ENCODE results near the gene SLC3A2. TPM values are rescaled to one million over a fixed set of nuclear protein-coding genes. Genes with fewer than 3 reads are reported as not detected.

The SLC3A2 gene
- total and polyA plus RNA-seq, 2 donors (not counting 3 experiments of a cell fraction or from before 2014, with no cell fraction given): 208 to 337 TPM

DNA sequence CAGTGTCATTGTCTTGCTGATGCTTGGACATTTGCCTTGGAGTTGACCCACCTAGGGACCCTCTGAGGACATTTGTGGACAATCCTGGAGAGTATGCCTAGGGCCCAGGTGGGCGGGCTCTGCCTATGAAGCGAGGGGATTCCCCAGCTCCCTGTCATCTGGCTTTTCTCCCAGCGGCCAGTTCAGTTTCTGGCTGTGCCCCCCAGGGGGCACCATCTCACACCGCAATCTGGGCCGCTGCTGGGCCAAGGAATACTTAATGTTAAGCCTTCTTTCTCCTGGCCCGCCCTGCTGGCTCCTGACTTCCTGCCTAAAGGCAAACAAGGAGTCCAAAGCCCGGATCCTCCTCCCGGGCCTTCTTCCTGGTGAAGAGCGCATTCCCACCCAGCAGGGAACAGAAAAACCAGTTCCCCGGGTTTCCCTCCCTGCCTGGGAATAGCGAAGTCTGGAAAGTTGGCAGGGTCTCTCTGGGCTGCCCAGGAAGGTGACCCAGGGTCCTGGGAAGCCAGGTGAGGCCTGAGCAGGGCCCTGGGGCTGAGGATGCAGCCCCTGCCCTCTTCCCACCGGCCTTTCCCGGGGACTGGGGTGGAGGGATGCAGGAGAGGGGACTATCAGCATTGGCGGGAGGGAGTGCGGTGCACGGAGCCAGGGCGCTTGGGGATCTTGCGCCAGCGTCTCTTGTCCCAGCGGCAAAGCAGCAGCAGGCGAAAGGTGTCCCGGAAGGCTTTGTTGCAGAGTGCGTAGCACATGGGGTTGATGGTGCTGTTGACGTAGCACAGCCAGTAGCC, 28.6 kb downstream of the SLC3A2 start:
- Histone ChIP-seq H3K4me2 (ENCODE audit: insufficient read depth, low read length) (no peak overlapping the region), H3K9ac (replicated peaks; ENCODE audit: extremely low read depth, insufficient read depth, low read length) (no peak overlapping the region), H3K36me3 (ENCODE audit: control insufficient read depth in 2 of 2, extremely low read depth in 1 of 2, insufficient read depth in 2 of 2, low read length in 2 of 2) (no peaks in the 10 kb centered on the region), H2AFZ (ENCODE audit: low read depth, low read length) (peak overlapping the region; percentile 63), H4K20me1 (replicated peaks; ENCODE audit: control insufficient read depth, extremely low read depth, insufficient read depth, low read length) (no peaks in the 10 kb centered on the region), H3K4me1 (ENCODE audit: control insufficient read depth, extremely low read depth, insufficient read depth, low read length) (peaks cover 3% of the 10 kb centered on the region), H3K4me3 (replicated peaks in 1 of 3; ENCODE audit: insufficient read depth in 1 of 3, low read depth in 1 of 3, low read length in 3 of 3) (no peak overlapping the region), H3K27me3 (ENCODE audit: control insufficient read depth in 2 of 2, insufficient read depth in 2 of 2, low read length in 2 of 2) (peaks cover 0 to under 1% of the 10 kb centered on the region in 2 experiments), H3K9me1 (replicated peaks; ENCODE audit: control insufficient read depth, extremely low read depth, insufficient read depth, low read length) (no peaks in the 10 kb centered on the region), H3K27ac (ENCODE audit: insufficient read depth, low read depth, low read length) (no peak overlapping the region), H3K79me2 (ENCODE audit: control insufficient read depth, insufficient read depth, low read length) (no peaks in the 10 kb centered on the region), H3K9me3 (replicated peaks; ENCODE audit: control insufficient read depth, insufficient read depth, low read length) (no peaks in the 10 kb centered on the region)
- POLR2A ChIA-PET: no interaction called here
- BruUV-seq (replicated peaks): no TSS peak
- intact Hi-C loops (cut with micrococcal nuclease): loop anchor here (1.0 to 10.0 kb wide), 5 partner anchors 12 to 706 kb away; partner anchors contain the start of genes CHRM1 and PLAAT3
- DNase-seq (ENCODE audit: low read depth, low spot score): peak; percentile 80
- CTCF ChIA-PET: interaction anchor here (0.6 to 3.8 kb wide), 28 partner anchors 10 to 304 kb away, joined by 3 to 165 read pairs (median 5); partner anchors contain the start of genes CHRM1 and SLC22A8
- FAIRE-seq: peak; percentile 92
- dilution Hi-C loops (cut with MboI; ENCODE audit: extremely low pct_ligation_motif_present, low sequenced_read_pairs): no loop called here
- TF ChIP-seq, protein P1, sequence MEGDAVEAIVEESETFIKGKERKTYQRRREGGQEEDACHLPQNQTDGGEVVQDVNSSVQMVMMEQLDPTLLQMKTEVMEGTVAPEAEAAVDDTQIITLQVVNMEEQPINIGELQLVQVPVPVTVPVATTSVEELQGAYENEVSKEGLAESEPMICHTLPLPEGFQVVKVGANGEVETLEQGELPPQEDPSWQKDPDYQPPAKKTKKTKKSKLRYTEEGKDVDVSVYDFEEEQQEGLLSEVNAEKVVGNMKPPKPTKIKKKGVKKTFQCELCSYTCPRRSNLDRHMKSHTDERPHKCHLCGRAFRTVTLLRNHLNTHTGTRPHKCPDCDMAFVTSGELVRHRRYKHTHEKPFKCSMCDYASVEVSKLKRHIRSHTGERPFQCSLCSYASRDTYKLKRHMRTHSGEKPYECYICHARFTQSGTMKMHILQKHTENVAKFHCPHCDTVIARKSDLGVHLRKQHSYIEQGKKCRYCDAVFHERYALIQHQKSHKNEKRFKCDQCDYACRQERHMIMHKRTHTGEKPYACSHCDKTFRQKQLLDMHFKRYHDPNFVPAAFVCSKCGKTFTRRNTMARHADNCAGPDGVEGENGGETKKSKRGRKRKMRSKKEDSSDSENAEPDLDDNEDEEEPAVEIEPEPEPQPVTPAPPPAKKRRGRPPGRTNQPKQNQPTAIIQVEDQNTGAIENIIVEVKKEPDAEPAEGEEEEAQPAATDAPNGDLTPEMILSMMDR (IDR thresholded peaks at IDR 0.05; ENCODE audit: extremely low read depth in 1 of 2, insufficient read depth in 1 of 2, low read depth in 1 of 2, low read length in 2 of 2): peak; percentile 87 to 90
- TF ChIP-seq POLR2A (IDR thresholded peaks at IDR 0.05; ENCODE audit: low read depth, low read length): no peak

DNA sequence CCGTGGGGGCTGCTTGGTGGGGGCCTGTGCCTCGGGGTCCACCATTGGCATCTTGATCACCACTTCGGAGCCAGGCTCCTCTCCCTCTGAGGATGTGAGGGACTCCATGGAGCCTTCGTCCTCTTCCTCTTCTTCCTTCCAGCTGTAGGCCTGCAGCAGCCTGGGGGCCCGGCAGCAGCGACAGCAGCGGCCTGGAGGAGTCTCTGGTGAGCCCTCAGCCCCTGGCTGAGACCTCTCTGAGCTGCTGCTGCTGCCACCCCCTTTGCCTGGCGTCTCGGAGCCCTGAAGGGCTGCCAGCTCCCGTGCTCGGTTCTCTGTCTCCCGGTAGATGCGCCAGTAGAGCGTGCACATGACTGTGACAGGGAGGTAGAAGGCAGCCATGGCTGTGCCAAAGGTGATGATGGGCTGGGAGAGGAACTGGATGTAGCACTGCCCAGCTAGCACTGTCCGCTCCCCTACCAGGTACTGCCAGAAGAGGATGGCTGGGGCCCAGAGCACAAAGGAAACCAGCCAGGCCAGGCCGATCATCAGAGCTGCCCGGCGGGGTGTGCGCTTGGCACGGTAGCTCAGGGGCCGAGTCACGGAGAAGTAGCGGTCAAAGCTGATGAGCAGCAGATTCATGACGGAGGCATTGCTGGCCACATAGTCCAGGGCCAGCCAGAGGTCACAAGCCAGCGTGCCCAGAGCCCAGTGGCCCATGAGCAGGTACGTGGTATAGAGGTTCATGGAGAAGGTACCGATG, 29.6 kb downstream of the SLC3A2 start:
- FAIRE-seq: no peak
- Histone ChIP-seq H3K9me3 (replicated peaks; ENCODE audit: control insufficient read depth, insufficient read depth, low read length) (no peaks in the 10 kb centered on the region), H3K27ac (ENCODE audit: insufficient read depth, low read depth, low read length) (no peak overlapping the region), H3K9ac (replicated peaks; ENCODE audit: extremely low read depth, insufficient read depth, low read length) (no peak overlapping the region), H3K4me3 (replicated peaks in 1 of 3; ENCODE audit: insufficient read depth in 1 of 3, low read depth in 1 of 3, low read length in 3 of 3) (no peak overlapping the region), H3K9me1 (replicated peaks; ENCODE audit: control insufficient read depth, extremely low read depth, insufficient read depth, low read length) (no peaks in the 10 kb centered on the region), H3K4me1 (ENCODE audit: control insufficient read depth, extremely low read depth, insufficient read depth, low read length) (peaks cover 3% of the 10 kb centered on the region), H3K27me3 (ENCODE audit: control insufficient read depth in 2 of 2, insufficient read depth in 2 of 2, low read length in 2 of 2) (no peaks in the 10 kb centered on the region), H3K79me2 (ENCODE audit: control insufficient read depth, insufficient read depth, low read length) (no peaks in the 10 kb centered on the region), H3K4me2 (ENCODE audit: insufficient read depth, low read length) (no peak overlapping the region), H4K20me1 (replicated peaks; ENCODE audit: control insufficient read depth, extremely low read depth, insufficient read depth, low read length) (no peaks in the 10 kb centered on the region), H3K36me3 (ENCODE audit: control insufficient read depth in 2 of 2, extremely low read depth in 1 of 2, insufficient read depth in 2 of 2, low read length in 2 of 2) (no peaks in the 10 kb centered on the region), H2AFZ (ENCODE audit: low read depth, low read length) (no peak overlapping the region)
- BruUV-seq (replicated peaks): no TSS peak
- CTCF ChIA-PET: interaction anchor here (1.2 to 3.8 kb wide), 5 partner anchors 10 to 217 kb away, joined by 3 to 165 read pairs (median 24); partner anchors contain the start of gene CHRM1
- intact Hi-C loops (cut with micrococcal nuclease): no loop called here
- TF ChIP-seq JUN (IDR thresholded peaks at IDR 0.05; ENCODE audit: borderline replicate concordance, insufficient read depth, insufficient read length, low read depth) (no peak), GATA2 (IDR thresholded peaks at IDR 0.05; ENCODE audit: insufficient read depth, insufficient read length, low read depth, low read length) (no peak), MYC (IDR thresholded peaks at IDR 0.05; ENCODE audit: low read depth, low read length) (no peak), POLR2AphosphoS5 (IDR thresholded peaks at IDR 0.05; ENCODE audit: insufficient read depth, low read depth, low read length) (no peak), POLR2A (IDR thresholded peaks at IDR 0.05; ENCODE audit: low read depth, low read length) (no peak), EZH2 (IDR thresholded peaks at IDR 0.05; ENCODE audit: borderline replicate concordance, low read depth, low read length, severe bottlenecking) (no peak), FOS (IDR thresholded peaks at IDR 0.05; ENCODE audit: borderline replicate concordance, insufficient read depth, low read length) (no peak)
- TF ChIP-seq, protein P1 (IDR thresholded peaks at IDR 0.05; ENCODE audit: extremely low read depth in 1 of 2, insufficient read depth in 1 of 2, low read depth in 1 of 2, low read length in 2 of 2): no peak
- TF ChIP-seq, protein P2, sequence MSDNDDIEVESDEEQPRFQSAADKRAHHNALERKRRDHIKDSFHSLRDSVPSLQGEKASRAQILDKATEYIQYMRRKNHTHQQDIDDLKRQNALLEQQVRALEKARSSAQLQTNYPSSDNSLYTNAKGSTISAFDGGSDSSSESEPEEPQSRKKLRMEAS (IDR thresholded peaks at IDR 0.05; ENCODE audit: insufficient read depth, insufficient read length): no peak
- DNase-seq (ENCODE audit: low read depth, low spot score): no peak
- dilution Hi-C loops (cut with MboI; ENCODE audit: extremely low pct_ligation_motif_present, low sequenced_read_pairs): no loop called here
- POLR2A ChIA-PET: no interaction called here

Data from endothelial cell of umbilical vein (primary cell).